CD4-positive, alpha-beta T cell (primary cell): ENCODE measurements around the gene DECR2. TPM values are rescaled to one million over a fixed set of nuclear protein-coding genes. Genes with fewer than 3 reads are reported as not detected.

ENCODE experiments used
- ATAC-seq: fragments of 200-7000 bp; cut with Tn5 transposase; one replicate; pipeline ENCODE4 v1.10.0; 2022; ENCODE audit warnings: mild to moderate bottlenecking; ENCODE audit not compliant: poor library complexity
- CTCF ChIA-PET: fragments of 350-600 bp; sonication (Branson Sonifier 250); formaldehyde crosslinking; loops from one replicate; lab custom pipeline; 2021; ENCODE audit warnings: antibody characterized with exemption, inconsistent platforms; lab: Charles Lee
- POLR2A ChIA-PET: fragments of 350-600 bp; sonication (Branson Sonifier 250); formaldehyde crosslinking; loops from one replicate; lab custom pipeline; 2021; ENCODE audit warnings: antibody characterized with exemption, inconsistent platforms; lab: Charles Lee
- DNase-seq, 14 experiments: peaks; one replicate each; pipeline ENCODE4 v3.0.0-alpha.2; 2013 to 2020; ENCODE audit warnings: mixed read lengths in 2 of 14
- H3K27ac ChIP-seq, 2 donors: one replicate each; pipeline versions ENCODE4 v1.5.1 to v1.7.0; 2013; ENCODE audit warnings: low read length in 2 of 2, low read depth in 1 of 2, mild to moderate bottlenecking in 1 of 2
- H3K27me3 ChIP-seq, 2 experiments: 1 replicate in 1 of 2; 2 replicates in 1 of 2; pipeline versions ENCODE4 v1.6.1 to v1.7.0; 2013; ENCODE audit warnings: low read length in 2 of 2, control low read depth in 1 of 2, mild to moderate bottlenecking in 1 of 2, moderate library complexity in 1 of 2; ENCODE audit not compliant: insufficient read depth in 2 of 2, control insufficient read depth in 1 of 2
- H3K36me3 ChIP-seq: one replicate; pipeline ENCODE4 v1.6.1; 2013; ENCODE audit warnings: low read length, control low read depth; ENCODE audit not compliant: insufficient read depth
- H3K4me1 ChIP-seq: one replicate; pipeline ENCODE4 v1.6.1; 2013; ENCODE audit warnings: low read length, control low read depth; ENCODE audit not compliant: insufficient read depth
- H3K4me3 ChIP-seq: one replicate; pipeline ENCODE4 v1.5.1; 2013; ENCODE audit warnings: mild to moderate bottlenecking, low read length, moderate library complexity
- H3K9me3 ChIP-seq, 2 experiments: 1 replicate in 1 of 2; 2 replicates in 1 of 2; pipeline versions ENCODE4 v1.6.1 to v1.7.0; 2013; ENCODE audit warnings: low read length in 2 of 2, mild to moderate bottlenecking in 2 of 2, control low read depth in 1 of 2, moderate library complexity in 1 of 2; ENCODE audit not compliant: control insufficient read depth in 1 of 2, insufficient read depth in 1 of 2
- H3K27ac Mint-ChIP-seq: one replicate; pipeline ENCODE4 v1.8.0; 2020; ENCODE audit warnings: mixed read lengths
- H3K27me3 Mint-ChIP-seq: one replicate; pipeline ENCODE4 v1.8.0; 2021; ENCODE audit warnings: mixed read lengths
- H3K36me3 Mint-ChIP-seq: one replicate; pipeline ENCODE4 v1.8.0; 2021; ENCODE audit warnings: low read depth, mixed read lengths
- H3K4me1 Mint-ChIP-seq: one replicate; pipeline ENCODE4 v1.8.0; 2021; ENCODE audit warnings: low read depth, mixed read lengths
- H3K4me3 Mint-ChIP-seq: one replicate; pipeline ENCODE4 v1.8.0; 2020; ENCODE audit warnings: mild to moderate bottlenecking, mixed read lengths
- H3K9me3 Mint-ChIP-seq: one replicate; pipeline ENCODE4 v1.8.0; 2020; ENCODE audit warnings: mixed read lengths
- intact Hi-C, 2 experiments: fragments of 100-400 bp; cut with DNase I in 1 of 2; cut with micrococcal nuclease in 1 of 2; formaldehyde crosslinking; loops; one replicate each; pipeline versions ENCODE4 v1.15.1 to v1.9.0; 2023 to 2025; cut with DNase I, micrococcal nuclease
- total RNA-seq, 174 experiments: library from RNA in 2 of 174; stranded (reverse) in 2 of 174; gene quantifications; one replicate each; pipeline ENCODE4 v1.2.3 and lab custom pipeline; 2021 to 2026
- TF ChIP-seq, protein P1 (sequence below): fragments of 200-600 bp; IDR thresholded peaks from one replicate; pipeline ENCODE4 v1.8.0; 2022; ENCODE audit warnings: antibody characterized with exemption, mild to moderate bottlenecking

Gene DECR2
- total RNA-seq, 2 experiments from 2014 or later, result 5.7 to 7.0 TPM

- H3K27me3 Mint-ChIP-seq, result no peaks in the 10 kb centered on the region
- H3K4me1 Mint-ChIP-seq, result peaks cover 6% of the 10 kb centered on the region
- POLR2A ChIA-PET, result interaction anchor here (1.2 to 1.3 kb wide), 2 partner anchors 17 to 38 kb away, joined by 4 read pairs; partner anchors contain the start of gene DECR2
- H3K4me3 ChIP-seq, result no peak overlapping the region
- no peak overlapping the region for H3K27ac ChIP-seq
- no peak overlapping the region for H3K27ac Mint-ChIP-seq
- peaks cover 8% of the 10 kb centered on the region for H3K36me3 Mint-ChIP-seq
- no peaks in the 10 kb centered on the region for H3K9me3 ChIP-seq
- no peaks in the 10 kb centered on the region for H3K9me3 Mint-ChIP-seq
- peaks cover 16% of the 10 kb centered on the region for H3K4me1 ChIP-seq
- DNase-seq (no peak), ATAC-seq (no peak)
- TF ChIP-seq, protein P1, sequence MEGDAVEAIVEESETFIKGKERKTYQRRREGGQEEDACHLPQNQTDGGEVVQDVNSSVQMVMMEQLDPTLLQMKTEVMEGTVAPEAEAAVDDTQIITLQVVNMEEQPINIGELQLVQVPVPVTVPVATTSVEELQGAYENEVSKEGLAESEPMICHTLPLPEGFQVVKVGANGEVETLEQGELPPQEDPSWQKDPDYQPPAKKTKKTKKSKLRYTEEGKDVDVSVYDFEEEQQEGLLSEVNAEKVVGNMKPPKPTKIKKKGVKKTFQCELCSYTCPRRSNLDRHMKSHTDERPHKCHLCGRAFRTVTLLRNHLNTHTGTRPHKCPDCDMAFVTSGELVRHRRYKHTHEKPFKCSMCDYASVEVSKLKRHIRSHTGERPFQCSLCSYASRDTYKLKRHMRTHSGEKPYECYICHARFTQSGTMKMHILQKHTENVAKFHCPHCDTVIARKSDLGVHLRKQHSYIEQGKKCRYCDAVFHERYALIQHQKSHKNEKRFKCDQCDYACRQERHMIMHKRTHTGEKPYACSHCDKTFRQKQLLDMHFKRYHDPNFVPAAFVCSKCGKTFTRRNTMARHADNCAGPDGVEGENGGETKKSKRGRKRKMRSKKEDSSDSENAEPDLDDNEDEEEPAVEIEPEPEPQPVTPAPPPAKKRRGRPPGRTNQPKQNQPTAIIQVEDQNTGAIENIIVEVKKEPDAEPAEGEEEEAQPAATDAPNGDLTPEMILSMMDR, result no peak
- CTCF ChIA-PET, result interaction anchor here (2.4 to 2.5 kb wide), 2 partner anchors 256 to 297 kb away, joined by 11 to 19 read pairs; no protein-coding TSS in a partner anchor
- peaks cover 20% of the 10 kb centered on the region for H3K36me3 ChIP-seq
- no peak overlapping the region for H3K4me3 Mint-ChIP-seq
- intact Hi-C loops, result no loop called here
- H3K27me3 ChIP-seq, result no peaks in the 10 kb centered on the region
Measured at GRCh38 chr16:363110-363765, 38.4 kb upstream of the DECR2 start.

DNA sequence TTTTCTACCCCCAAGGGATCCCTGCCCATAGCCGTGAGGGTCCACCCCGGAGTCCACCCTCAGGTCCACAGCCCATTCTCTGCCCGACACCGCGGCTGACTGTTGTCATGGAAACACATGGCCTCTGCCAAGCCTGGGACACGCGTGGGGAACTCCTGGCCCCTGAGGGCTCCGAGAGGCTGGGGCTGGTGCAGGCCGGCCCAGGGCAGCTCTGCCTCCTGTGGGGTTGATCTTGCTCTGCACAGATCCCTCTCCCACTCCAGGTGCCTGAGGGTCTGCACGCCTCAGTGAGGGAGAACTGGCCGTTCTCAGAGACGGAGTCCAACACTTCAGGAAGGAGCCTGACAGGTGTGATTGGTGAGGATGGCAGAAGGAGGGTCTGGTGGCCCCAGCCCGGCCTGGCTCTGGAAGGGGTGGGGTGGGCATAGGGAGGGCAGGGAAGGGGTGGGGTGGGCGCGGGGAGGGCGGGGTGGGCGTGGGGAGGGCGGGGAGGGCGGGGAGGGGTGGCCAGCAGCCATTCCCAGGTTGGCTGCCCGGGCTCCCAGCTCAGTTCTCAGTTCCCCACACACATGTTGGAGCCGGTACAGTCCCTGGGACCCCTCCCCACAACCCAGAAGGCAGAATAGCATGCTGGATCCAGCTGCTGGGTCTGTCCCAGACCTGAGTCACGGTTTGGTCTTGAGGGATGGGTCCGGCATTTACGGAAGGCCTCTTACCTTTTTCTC is 37.8 kb upstream of the DECR2 start:
- peaks cover 26% of the 10 kb centered on the region for H3K36me3 ChIP-seq
- H3K4me3 Mint-ChIP-seq, result no peak overlapping the region
- H3K27ac Mint-ChIP-seq, result no peak overlapping the region
- H3K9me3 ChIP-seq, result no peaks in the 10 kb centered on the region
- no peak overlapping the region for H3K27ac ChIP-seq
- intact Hi-C loops, result no loop called here
- no peaks in the 10 kb centered on the region for H3K9me3 Mint-ChIP-seq
- ATAC-seq, result no peak
- ChIA-PET CTCF (interaction anchor here (2.5 kb wide), 1 partner anchor 257 kb away, joined by 19 read pairs; no protein-coding TSS in a partner anchor), POLR2A (interaction anchor here (1.2 to 1.3 kb wide), 2 partner anchors 16 to 38 kb away, joined by 3 to 4 read pairs; partner anchors contain the start of gene DECR2)
- no peaks in the 10 kb centered on the region for H3K27me3 ChIP-seq
- TF ChIP-seq, protein P1, result no peak
- peaks cover 10% of the 10 kb centered on the region for H3K36me3 Mint-ChIP-seq
- no peaks in the 10 kb centered on the region for H3K27me3 Mint-ChIP-seq
- peaks cover 16% of the 10 kb centered on the region for H3K4me1 ChIP-seq
- peaks cover 6% of the 10 kb centered on the region for H3K4me1 Mint-ChIP-seq
- no peak overlapping the region for H3K4me3 ChIP-seq
- DNase-seq, result no peak

- Histone ChIP-seq H3K27me3 (no peaks in the 10 kb centered on the region), H3K4me3 (no peak overlapping the region), H3K4me1 (peaks cover 21% of the 10 kb centered on the region), H3K9me3 (no peaks in the 10 kb centered on the region), H3K36me3 (peaks cover 27% of the 10 kb centered on the region), H3K27ac (no peak overlapping the region)
- no peaks in the 10 kb centered on the region for H3K27me3 Mint-ChIP-seq
- ChIA-PET CTCF (no interaction called here), POLR2A (interaction anchor here (1.3 kb wide), 1 partner anchor 37 kb away, joined by 3 read pairs; the partner anchor contains the start of gene DECR2)
- TF ChIP-seq, protein P1, result no peak
- no peak overlapping the region for H3K4me3 Mint-ChIP-seq
- H3K27ac Mint-ChIP-seq, result no peak overlapping the region
- peaks cover 12% of the 10 kb centered on the region for H3K36me3 Mint-ChIP-seq
- DNase-seq, result no peak
- intact Hi-C loops, result no loop called here
- no peak for ATAC-seq
- H3K9me3 Mint-ChIP-seq, result no peaks in the 10 kb centered on the region
- peaks cover 13% of the 10 kb centered on the region for H3K4me1 Mint-ChIP-seq
Measured at GRCh38 chr16:364595-365491, 36.8 kb upstream of the DECR2 start.
